H9 (cell line): Measurements from ENCODE around the gene RAC2. TPM values are rescaled to one million over a fixed set of nuclear protein-coding genes. Genes with fewer than 3 reads are reported as not detected.

Experiments
- DNase-seq: peaks from one replicate; pipeline ENCODE4 v3.0.0-alpha.2; 2017
- H2AFZ ChIP-seq: one replicate; pipeline ENCODE4 v1.6.1; 2013; ENCODE audit warnings: mild to moderate bottlenecking, low read length, control low read depth, moderate library complexity
- H2AK5ac ChIP-seq: 2 replicates; pipeline ENCODE4 v1.6.1; 2013; ENCODE audit warnings: low read length, control low read depth, mixed read lengths; ENCODE audit not compliant: insufficient read length
- H2BK120ac ChIP-seq: one replicate; pipeline ENCODE4 v1.6.1; 2013; ENCODE audit warnings: low read depth, mild to moderate bottlenecking, low read length, control low read depth, inconsistent platforms; ENCODE audit not compliant: poor library complexity, severe bottlenecking
- H2BK12ac ChIP-seq: 2 replicates; pipeline ENCODE4 v1.6.1; 2013; ENCODE audit warnings: low read length, control low read depth, mixed read lengths, low read depth; ENCODE audit not compliant: insufficient read length
- H2BK15ac ChIP-seq: 2 replicates; pipeline ENCODE4 v1.6.1; 2013; ENCODE audit warnings: low read depth, low read length, control low read depth
- H2BK20ac ChIP-seq: one replicate; pipeline ENCODE4 v1.6.1; 2013; ENCODE audit warnings: low read depth, mild to moderate bottlenecking, low read length, control low read depth, inconsistent platforms; ENCODE audit not compliant: poor library complexity, severe bottlenecking
- H2BK5ac ChIP-seq: 2 replicates; pipeline ENCODE4 v1.6.1; 2013; ENCODE audit warnings: low read length, control low read depth, mixed read lengths; ENCODE audit not compliant: insufficient read length
- H3K14ac ChIP-seq: 2 replicates; pipeline ENCODE4 v1.6.1; 2013; ENCODE audit warnings: low read length, control low read depth; ENCODE audit not compliant: insufficient read depth
- H3K18ac ChIP-seq: 2 replicates; pipeline ENCODE4 v1.6.1; 2013; ENCODE audit warnings: low read depth, mild to moderate bottlenecking, mixed read lengths, low read length, control low read depth; ENCODE audit not compliant: insufficient read length
- H3K23ac ChIP-seq: 2 replicates; pipeline ENCODE4 v1.6.1; 2013; ENCODE audit warnings: low read length, control low read depth, mixed read lengths, low read depth; ENCODE audit not compliant: insufficient read length
- H3K23me2 ChIP-seq: 2 replicates; pipeline ENCODE4 v1.6.1; 2013; ENCODE audit warnings: low read depth, mild to moderate bottlenecking, mixed read lengths, low read length, control low read depth; ENCODE audit not compliant: insufficient read length, poor library complexity, severe bottlenecking
- H3K27ac ChIP-seq: 2 replicates; pipeline ENCODE4 v1.5.1; 2013; ENCODE audit warnings: low read length, control low read depth, mixed read lengths, low read depth; ENCODE audit not compliant: insufficient read length
- H3K27me3 ChIP-seq: 2 replicates; pipeline ENCODE4 v1.6.1; 2013; ENCODE audit warnings: low read length, control low read depth, inconsistent platforms; ENCODE audit not compliant: insufficient read depth
- H3K4ac ChIP-seq: 2 replicates; pipeline ENCODE4 v1.6.1; 2013; ENCODE audit warnings: low read depth, mild to moderate bottlenecking, control low read depth, inconsistent platforms, low read length, moderate library complexity
- H3K4me1 ChIP-seq: 2 replicates; pipeline ENCODE4 v1.6.1; 2013; ENCODE audit warnings: low read length, control low read depth, inconsistent platforms; ENCODE audit not compliant: insufficient read depth
- H3K4me2 ChIP-seq: 2 replicates; pipeline ENCODE4 v1.6.1; 2013; ENCODE audit warnings: low read length, control low read depth, mixed read lengths; ENCODE audit not compliant: insufficient read length, insufficient read depth
- H3K56ac ChIP-seq: 2 replicates; pipeline ENCODE4 v1.6.1; 2013; ENCODE audit warnings: low read depth, mild to moderate bottlenecking, mixed read lengths, low read length, control low read depth; ENCODE audit not compliant: insufficient read length
- H3K79me1 ChIP-seq: 2 replicates; pipeline ENCODE4 v1.6.1; 2013; ENCODE audit warnings: low read depth, mild to moderate bottlenecking, moderate library complexity, low read length, control low read depth, inconsistent platforms; ENCODE audit not compliant: insufficient read depth, poor library complexity, severe bottlenecking
- H3K79me2 ChIP-seq: 2 replicates; pipeline ENCODE4 v1.6.1; 2013; ENCODE audit warnings: low read length, control low read depth, inconsistent platforms; ENCODE audit not compliant: insufficient read depth
- H3K9ac ChIP-seq: 2 replicates; pipeline ENCODE4 v1.6.1; 2013; ENCODE audit warnings: low read length, control low read depth, mixed read lengths; ENCODE audit not compliant: insufficient read length; ENCODE audit errors: extremely low read depth
- H3K9me3 ChIP-seq: one replicate; pipeline ENCODE4 v1.6.1; 2013; ENCODE audit warnings: low read depth, low read length, inconsistent platforms; ENCODE audit not compliant: control insufficient read depth
- H3T11ph ChIP-seq: one replicate; pipeline ENCODE4 v1.6.1; 2013; ENCODE audit warnings: mild to moderate bottlenecking, low read length, control low read depth, inconsistent platforms
- H4K20me1 ChIP-seq: one replicate; pipeline ENCODE4 v1.6.1; 2013; ENCODE audit not compliant: control insufficient read depth, insufficient read length, insufficient read depth
- H4K5ac ChIP-seq: 2 replicates; pipeline ENCODE4 v1.6.1; 2013; ENCODE audit warnings: low read depth, mild to moderate bottlenecking, mixed read lengths, low read length, control low read depth; ENCODE audit not compliant: insufficient read length
- H4K8ac ChIP-seq: replicated peaks from 2 replicates; pipeline ENCODE4 v1.6.1; 2013; ENCODE audit warnings: low read length, control low read depth, mixed read lengths, low read depth; ENCODE audit not compliant: insufficient read length
- H4K91ac ChIP-seq: 2 replicates; pipeline ENCODE4 v1.6.1; 2013; ENCODE audit warnings: low read depth, mild to moderate bottlenecking, moderate library complexity, mixed read lengths, low read length, control low read depth; ENCODE audit not compliant: insufficient read length
- H3K27ac Mint-ChIP-seq, 3 experiments: 2 replicates in 2 of 3; 3 replicates in 1 of 3; pipeline ENCODE4 v1.8.0; 2020 to 2021; ENCODE audit warnings: mixed read lengths in 3 of 3, mild to moderate bottlenecking in 1 of 3, moderate library complexity in 1 of 3
- H3K27me3 Mint-ChIP-seq: 2 replicates; pipeline ENCODE4 v1.8.0; 2021; ENCODE audit warnings: low read depth, mild to moderate bottlenecking, moderate library complexity, mixed read lengths
- H3K36me3 Mint-ChIP-seq, 3 experiments: 2 replicates in 2 of 3; 3 replicates in 1 of 3; pipeline ENCODE4 v1.8.0; 2020 to 2021; ENCODE audit warnings: low read depth in 3 of 3, mixed read lengths in 3 of 3; ENCODE audit not compliant: insufficient read depth in 1 of 3
- H3K4me1 Mint-ChIP-seq, 2 experiments: 2 replicates each; pipeline ENCODE4 v1.8.0; 2020; ENCODE audit warnings: mixed read lengths in 2 of 2
- H3K4me3 Mint-ChIP-seq, 2 experiments: 2 replicates in 1 of 2; 3 replicates in 1 of 2; pipeline ENCODE4 v1.8.0; 2020 to 2021; ENCODE audit warnings: mild to moderate bottlenecking in 2 of 2, mixed read lengths in 2 of 2, moderate library complexity in 1 of 2
- H3K9me3 Mint-ChIP-seq, 2 experiments: 2 replicates in 1 of 2; 3 replicates in 1 of 2; pipeline ENCODE4 v1.8.0; 2020; ENCODE audit warnings: mild to moderate bottlenecking in 2 of 2, mixed read lengths in 2 of 2, moderate library complexity in 1 of 2
- CTCF ChIP-seq: fragments of 200-600 bp; sonication (generic); conservative IDR thresholded peaks from 3 replicates; pipeline ENCODE4 v1.8.0; 2021; ENCODE audit warnings: antibody characterized with exemption, mild to moderate bottlenecking
- WGBS: extraction: QIAGEN DNeasy Blood & Tissue Kit; methylation state at CpG from one replicate; pipeline ENCODE4 v1.1.7; 2013; ENCODE audit warnings: missing lambda C conversion rate, low lambda C conversion rate, mixed read lengths; ENCODE audit not compliant: insufficient read length; ENCODE audit errors: extremely low coverage; 5-methylcytosine and 5-hydroxymethylcytosine counted together
- total RNA-seq: library from RNA; stranded (reverse); gene quantifications from 2 replicates; pipeline ENCODE4 v1.2.1, GENCODE V29; 2021

Gene RAC2
- total RNA-seq, 1 experiment from 2014 or later, result 2.8 TPM

GRCh38 chr22:37269936-37270678 is 26.0 kb upstream of the RAC2 start:
- Histone ChIP-seq H3K23me2 (no peaks in the 10 kb centered on the region), H4K5ac (no peak overlapping the region), H4K8ac (no peak overlapping the region), H3K9me3 (no peaks in the 10 kb centered on the region), H2BK12ac (no peak overlapping the region), H3K9ac (no peak overlapping the region), H3K79me1 (no peaks in the 10 kb centered on the region), H3K4me1 (no peaks in the 10 kb centered on the region), H2AK5ac (no peak overlapping the region), H4K91ac (no peak overlapping the region), H3K18ac (no peak overlapping the region), H3T11ph (no peak overlapping the region), H2BK120ac (no peak overlapping the region), H3K23ac (no peak overlapping the region), H3K4me2 (no peak overlapping the region), H2BK15ac (no peak overlapping the region), H2AFZ (no peak overlapping the region), H3K79me2 (no peaks in the 10 kb centered on the region), H3K56ac (no peak overlapping the region), H3K27ac (no peak overlapping the region), H4K20me1 (no peaks in the 10 kb centered on the region), H3K27me3 (no peaks in the 10 kb centered on the region; the same call in 1 of the 2 replicates), H2BK5ac (no peak overlapping the region), H2BK20ac (no peak overlapping the region), H3K4ac (no peak overlapping the region), H3K14ac (no peak overlapping the region)
- no peaks in the 10 kb centered on the region for H3K36me3 Mint-ChIP-seq
- no peak overlapping the region for H3K4me3 Mint-ChIP-seq
- no peak for TF ChIP-seq CTCF
- H3K27me3 Mint-ChIP-seq, result peaks cover 52% of the 10 kb centered on the region
- H3K9me3 Mint-ChIP-seq, result peaks cover 0 to 1% of the 10 kb centered on the region in 2 experiments; a peak in 3 of 5 replicates
- no peak for DNase-seq
- WGBS, result no CpG with 5 or more reads among the region's 8 CpGs
- peaks cover 6 to 8% of the 10 kb centered on the region in 2 experiments for H3K4me1 Mint-ChIP-seq
- no peak overlapping the region for H3K27ac Mint-ChIP-seq
